Measurements from ENCODE around the gene LRMDA. TPM values are rescaled to one million over a fixed set of nuclear protein-coding genes. Genes with fewer than 3 reads are reported as not detected.

LRMDA gene
- total RNA-seq, 4 donors from 2014 or later = 7.3 to 20.1 (median 8.4) TPM

DNA sequence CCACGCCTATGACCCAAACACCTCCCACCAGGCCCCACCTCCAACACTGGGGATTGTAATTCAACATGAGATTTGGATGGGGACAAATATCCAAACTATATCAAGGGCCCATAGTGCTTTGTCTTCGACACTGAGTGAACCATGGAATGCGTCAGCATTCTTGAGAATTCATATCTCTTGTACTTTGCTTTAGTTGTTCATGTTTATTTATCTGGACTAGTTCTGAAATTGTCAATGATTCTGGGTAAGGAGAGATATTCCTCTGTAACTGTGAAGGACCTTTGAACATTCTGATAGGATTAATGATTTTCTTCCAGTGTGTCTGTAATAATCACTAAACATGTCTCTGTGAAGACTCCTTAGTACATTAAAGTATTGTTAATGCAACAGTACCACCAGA lies 374.8 kb downstream of the LRMDA start:
- Histone ChIP-seq H3K4me1 (peaks cover 0 to 7% (median 0%) of the 10 kb centered on the region in 3 donors), H3K9me3 (no peaks in the 10 kb centered on the region), H3K4me3 (no peak overlapping the region), H3K27ac (no peak overlapping the region), H3K27me3 (no peaks in the 10 kb centered on the region), H3K36me3 (no peaks in the 10 kb centered on the region)
- TF ChIP-seq POLR2AphosphoS5 (IDR thresholded peaks at IDR 0.05) = no peak
- no peak for TF ChIP-seq CTCF (IDR thresholded peaks at IDR 0.05)
- no peak for TF ChIP-seq POLR2A (IDR thresholded peaks at IDR 0.05)
- no peak for TF ChIP-seq EP300 (IDR thresholded peaks at IDR 0.05)
- ATAC-seq = no peak
- 98 to 100% methylated on average over 2 to 3 of the region's 3 CpGs for WGBS, 2 donors (ENCODE audit: low coverage in 1 of 2)

- TF ChIP-seq CTCF (IDR thresholded peaks at IDR 0.05) = no peak
- no peak for TF ChIP-seq POLR2AphosphoS5 (IDR thresholded peaks at IDR 0.05)
- no peak for TF ChIP-seq POLR2A (IDR thresholded peaks at IDR 0.05)
- TF ChIP-seq EP300 (IDR thresholded peaks at IDR 0.05) = no peak
- Histone ChIP-seq H3K9me3 (no peaks in the 10 kb centered on the region), H3K27ac (no peak overlapping the region), H3K4me3 (no peak overlapping the region), H3K36me3 (no peaks in the 10 kb centered on the region), H3K27me3 (no peaks in the 10 kb centered on the region), H3K4me1 (peaks cover 0 to 7% (median 0%) of the 10 kb centered on the region in 3 donors)
- no peak for ATAC-seq
- 89% methylated on average over 5 of the region's 5 CpGs for WGBS, 2 donors (ENCODE audit: low coverage in 1 of 2)
Measured at GRCh38 chr10:75807456-75807855, 376.0 kb downstream of the LRMDA start.

DNA sequence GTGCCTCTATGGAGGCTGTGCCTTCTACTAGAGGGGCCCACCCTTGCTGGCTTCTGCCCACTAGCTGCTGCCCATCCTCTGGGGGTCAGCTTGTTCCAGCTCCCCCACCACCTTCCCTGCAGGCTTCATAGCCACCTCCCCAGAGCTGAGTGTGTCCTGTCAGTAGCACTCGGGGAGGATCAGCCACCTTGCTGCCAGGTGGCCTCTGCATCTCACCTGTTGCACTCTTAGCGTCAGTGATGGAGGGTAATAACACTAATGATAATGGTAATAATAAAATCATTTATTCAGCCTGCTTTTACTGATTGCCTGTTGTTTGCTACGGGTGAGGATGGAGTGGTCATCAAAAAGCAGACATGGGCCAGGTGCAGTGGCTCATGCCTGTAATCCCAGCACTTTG lies 377.6 kb downstream of the LRMDA start:
- no peaks in the 10 kb centered on the region for H3K4me1 ChIP-seq
- WGBS, 2 donors (ENCODE audit: low coverage in 1 of 2) = 100% methylated on average over 1 of the region's 3 CpGs; no CpG with 5 or more reads in 1 of the 2 donors

GRCh38 chr10:75814014-75814413 lies 382.6 kb downstream of the LRMDA start:
- no peak for ATAC-seq
- no peaks in the 10 kb centered on the region for H3K9me3 ChIP-seq
- H3K27me3 ChIP-seq = no peaks in the 10 kb centered on the region
- H3K4me3 ChIP-seq = no peak overlapping the region
- no peaks in the 10 kb centered on the region for H3K4me1 ChIP-seq
- no peaks in the 10 kb centered on the region for H3K36me3 ChIP-seq
- H3K27ac ChIP-seq = no peak overlapping the region
- TF ChIP-seq CTCF (IDR thresholded peaks at IDR 0.05) (no peak), EP300 (IDR thresholded peaks at IDR 0.05) (no peak), POLR2AphosphoS5 (IDR thresholded peaks at IDR 0.05) (no peak), POLR2A (IDR thresholded peaks at IDR 0.05) (no peak)

More for the DNA sequence above, 377.6 kb downstream of the LRMDA start:
- Histone ChIP-seq H3K27me3 (no peaks in the 10 kb centered on the region), H3K36me3 (no peaks in the 10 kb centered on the region), H3K27ac (no peak overlapping the region), H3K4me3 (no peak overlapping the region), H3K9me3 (no peaks in the 10 kb centered on the region)
- ATAC-seq = no peak
- TF ChIP-seq EP300 (IDR thresholded peaks at IDR 0.05) (no peak), CTCF (IDR thresholded peaks at IDR 0.05) (no peak), POLR2A (IDR thresholded peaks at IDR 0.05) (no peak), POLR2AphosphoS5 (IDR thresholded peaks at IDR 0.05) (no peak)

GRCh38 chr10:75815066-75815465 lies 383.6 kb downstream of the LRMDA start:
- ATAC-seq = no peak
- H3K27me3 ChIP-seq = no peaks in the 10 kb centered on the region
- H3K4me3 ChIP-seq = no peak overlapping the region
- H3K9me3 ChIP-seq = no peaks in the 10 kb centered on the region
- H3K4me1 ChIP-seq = no peaks in the 10 kb centered on the region
- no peak overlapping the region for H3K27ac ChIP-seq
- no peak for TF ChIP-seq CTCF (IDR thresholded peaks at IDR 0.05)
- no peak for TF ChIP-seq POLR2A (IDR thresholded peaks at IDR 0.05)
- no peak for TF ChIP-seq POLR2AphosphoS5 (IDR thresholded peaks at IDR 0.05)
- no peak for TF ChIP-seq EP300 (IDR thresholded peaks at IDR 0.05)
- no peaks in the 10 kb centered on the region for H3K36me3 ChIP-seq
